HG02943 (cell line): ENCODE results near the gene DNAH6.

Experiments used
- ATAC-seq: cut with Tn5 transposase; IDR thresholded peaks from one replicate; pipeline ENCODE4 v1.9.1; 2021; ENCODE audit warnings: mild to moderate bottlenecking, low read depth, moderate library complexity; ENCODE audit not compliant: unreplicated experiment

DNAH6 gene

GRCh38 chr2:84830758-84831500 is 314.6 kb downstream of the DNAH6 start:
- ATAC-seq: no peak

GRCh38 chr2:84832772-84833461 is 316.6 kb downstream of the DNAH6 start:
- no peak for ATAC-seq

GRCh38 chr2:84833481-84834150 is 317.3 kb downstream of the DNAH6 start:
- no peak for ATAC-seq

GRCh38 chr2:84836215-84836614 is 319.9 kb downstream of the DNAH6 start:
- ATAC-seq: no peak

GRCh38 chr2:84838434-84839145 is 322.3 kb downstream of the DNAH6 start:
- no peak for ATAC-seq

DNA sequence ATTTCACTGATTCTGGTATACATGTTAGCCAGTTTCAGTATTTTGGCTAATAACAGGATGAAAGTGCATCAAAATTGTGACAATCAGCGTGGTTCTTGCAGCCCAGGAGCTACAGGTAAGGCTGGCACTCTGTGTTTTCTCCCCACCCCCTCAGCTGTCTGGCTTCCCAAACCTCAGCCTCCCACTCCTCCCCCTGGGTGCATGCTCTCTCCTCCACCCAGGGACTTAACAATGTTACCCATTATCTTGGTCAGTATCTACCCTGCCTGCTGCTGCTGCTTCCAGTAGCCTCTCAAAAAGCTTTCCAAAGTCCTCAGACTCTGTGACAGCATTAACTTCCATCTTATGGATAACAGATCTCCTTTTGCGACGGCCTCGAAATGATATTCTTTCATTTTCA is 323.6 kb downstream of the DNAH6 start:
- no peak for ATAC-seq

GRCh38 chr2:84840306-84840705 is 324.0 kb downstream of the DNAH6 start:
- ATAC-seq: no peak

GRCh38 chr2:84841577-84841976 is 325.3 kb downstream of the DNAH6 start:
- no peak for ATAC-seq

- ATAC-seq: no peak
Measured at GRCh38 chr2:84844141-84844540, 327.8 kb downstream of the DNAH6 start.

GRCh38 chr2:84846041-84846663 is 329.9 kb downstream of the DNAH6 start:
- no peak for ATAC-seq

GRCh38 chr2:84846741-84847142 is 330.4 kb downstream of the DNAH6 start:
- no peak for ATAC-seq

DNA sequence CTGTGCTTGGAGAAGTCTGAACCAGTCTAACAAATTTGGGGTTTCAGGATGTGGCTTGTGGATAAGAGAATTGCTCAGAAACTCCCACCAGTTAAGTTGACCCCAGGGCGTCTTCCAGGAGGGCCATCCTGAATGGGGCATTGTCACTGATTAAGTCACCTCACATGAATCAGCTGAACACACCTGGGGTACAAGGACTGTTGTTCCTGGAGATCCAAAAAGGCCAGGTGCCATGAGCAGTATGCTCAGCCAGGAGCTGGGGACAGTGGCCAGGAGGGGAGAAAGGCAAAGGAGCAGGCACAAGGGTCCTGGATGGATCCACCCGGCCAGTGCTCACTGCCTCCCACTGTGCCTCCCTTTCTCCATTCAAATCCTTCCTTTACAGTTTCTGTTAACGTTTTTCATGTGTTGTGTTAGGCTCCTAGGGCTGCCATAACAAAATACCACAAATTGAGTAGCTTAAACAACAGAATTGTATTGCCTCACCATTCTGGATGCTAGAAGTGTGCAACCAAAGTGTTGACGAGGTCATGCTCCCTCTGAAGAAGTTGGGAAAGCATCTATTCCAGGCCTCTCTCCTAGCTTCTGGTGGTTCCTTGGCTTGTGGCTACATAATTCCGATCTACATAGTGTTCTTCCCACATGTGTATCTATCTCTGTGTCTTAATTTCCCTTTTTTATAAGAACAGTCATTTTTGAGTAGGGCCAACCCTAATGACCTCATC is 331.2 kb downstream of the DNAH6 start:
- ATAC-seq: no peak

- ATAC-seq: no peak
Measured at GRCh38 chr2:84849271-84849952, 333.1 kb downstream of the DNAH6 start.

DNA sequence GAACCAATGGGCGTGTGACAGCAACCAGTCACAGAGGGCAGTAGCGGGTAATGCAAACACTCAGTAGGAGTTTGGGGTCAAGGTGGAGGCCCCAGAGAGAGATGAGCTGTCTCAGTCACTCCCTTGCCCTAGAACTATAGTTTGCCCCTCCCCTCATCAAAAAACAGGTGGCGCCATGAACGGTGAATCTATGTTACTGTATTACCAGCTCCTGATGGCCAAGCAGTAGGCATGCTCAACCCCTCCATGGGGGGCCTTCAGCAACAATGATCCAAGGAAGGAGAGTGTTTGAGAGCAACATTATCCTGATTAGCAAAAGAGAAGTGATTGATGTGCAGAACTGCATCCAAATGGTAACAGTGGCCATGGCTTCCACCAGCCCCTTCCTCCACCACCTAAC is 334.2 kb downstream of the DNAH6 start:
- no peak for ATAC-seq

DNA sequence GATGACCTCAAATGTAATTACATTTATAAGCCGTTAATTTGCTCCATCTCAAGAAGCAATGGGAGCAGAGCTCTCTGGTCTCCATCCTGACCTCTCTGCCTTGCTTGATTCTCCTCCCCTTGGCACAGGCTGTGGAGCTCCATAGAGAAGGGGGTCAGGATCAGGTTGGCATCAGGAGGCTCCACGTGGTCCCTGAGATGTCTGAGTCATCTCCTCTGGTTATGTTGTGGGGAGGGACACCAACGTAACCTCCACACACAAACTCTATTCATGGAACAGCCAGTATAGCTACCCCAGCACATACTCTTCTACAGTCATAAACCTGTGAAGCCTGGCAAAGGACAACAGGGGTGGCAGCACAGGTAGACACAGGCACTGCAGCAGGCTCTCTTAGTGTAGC is 335.6 kb downstream of the DNAH6 start:
- ATAC-seq: no peak

GRCh38 chr2:84854850-84855249 is 338.6 kb downstream of the DNAH6 start:
- no peak for ATAC-seq

DNA sequence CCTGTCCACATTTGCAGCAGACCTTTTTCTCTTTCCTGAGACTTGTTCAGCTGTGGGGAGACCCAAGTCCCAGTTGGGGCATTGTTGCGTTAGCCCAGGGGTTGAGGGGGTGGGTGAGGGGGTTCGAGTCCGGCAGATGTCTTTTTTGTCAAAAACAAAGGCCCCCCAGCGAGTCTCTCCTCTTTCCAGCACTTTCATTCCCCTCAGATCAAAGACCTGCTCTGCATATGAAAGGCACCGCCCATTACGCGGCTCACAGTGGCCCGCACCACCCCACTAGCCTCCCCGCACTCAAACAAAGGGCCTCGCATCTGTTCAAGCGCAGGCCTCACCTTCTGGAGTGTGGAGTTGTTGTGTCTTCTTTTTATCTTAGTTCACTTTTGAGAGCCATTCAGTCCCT is 339.4 kb downstream of the DNAH6 start:
- no peak for ATAC-seq

- no peak for ATAC-seq
Measured at GRCh38 chr2:84856787-84857186, 340.5 kb downstream of the DNAH6 start.

- no peak for ATAC-seq
Measured at GRCh38 chr2:84857566-84857965, 341.3 kb downstream of the DNAH6 start.
